Brain microvascular endothelial cell (primary cell): ENCODE measurements around the gene GOLM1.

ENCODE experiments used
- DNase-seq: peaks from one replicate; pipeline ENCODE4 v3.0.0-alpha.2; 2020
- H3K27ac ChIP-seq: fragments of 250-450 bp; sonication (Bioruptor Pico); 2 replicates; pipeline ENCODE4 v1.5.1; 2020; ENCODE audit warnings: mild to moderate bottlenecking, moderate library complexity
- H3K27me3 ChIP-seq: fragments of 250-450 bp; sonication (Bioruptor Pico); replicated peaks from 2 replicates; pipeline ENCODE4 v1.5.1; 2020; ENCODE audit warnings: mild to moderate bottlenecking
- H3K36me3 ChIP-seq: fragments of 250-450 bp; sonication (Bioruptor Pico); replicated peaks from 2 replicates; pipeline ENCODE4 v1.5.1; 2020; ENCODE audit warnings: mild to moderate bottlenecking
- H3K4me3 ChIP-seq: 2 replicates; pipeline ENCODE4 v1.5.1; 2011; ENCODE audit warnings: low read depth, mild to moderate bottlenecking, control low read depth, low read length, moderate library complexity
- CTCF ChIP-seq: IDR thresholded peaks from 2 replicates; pipeline ENCODE4 v1.5.1; 2011; ENCODE audit warnings: low read depth, mild to moderate bottlenecking, moderate library complexity, low read length, control low read depth, inconsistent platforms; ENCODE audit errors: missing control alignments
- in situ Hi-C: cut with HindIII; loops from 2 replicates; pipeline ENCODE4 v1.10.0; 2017; ENCODE audit warnings: low sequenced_read_pairs, low pct_ligation_motif_present

Gene GOLM1

GRCh38 chr9:86020731-86021130 is 78.6 kb downstream of the GOLM1 start:
- no peak for DNase-seq
- TF ChIP-seq CTCF: no peak
- no peak overlapping the region for H3K4me3 ChIP-seq
- H3K27ac ChIP-seq: no peak overlapping the region
- peaks cover 31% of the 10 kb centered on the region for H3K36me3 ChIP-seq
- no peaks in the 10 kb centered on the region for H3K27me3 ChIP-seq
- in situ Hi-C loops: no loop called here

DNA sequence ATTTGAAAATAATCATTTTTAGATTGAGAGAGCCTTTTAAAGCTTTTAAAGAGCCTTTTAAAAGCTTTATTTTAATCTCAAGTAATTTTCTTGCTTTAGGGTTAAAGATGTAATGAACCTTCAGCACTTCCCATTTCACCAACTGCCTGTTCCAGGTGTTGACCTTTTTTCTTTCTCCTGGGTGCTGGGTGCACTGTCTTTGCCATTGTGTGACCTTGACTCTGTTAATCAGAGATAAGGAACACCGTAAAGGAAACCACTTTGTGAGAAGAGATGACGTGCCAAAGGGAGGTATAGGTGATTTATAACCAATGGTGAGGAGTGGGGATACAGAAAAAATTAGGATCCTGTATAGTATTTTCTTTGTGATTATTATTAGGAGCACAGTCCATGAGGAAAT is 90.2 kb downstream of the GOLM1 start:
- no peak for DNase-seq
- H3K27me3 ChIP-seq: no peaks in the 10 kb centered on the region
- no peak overlapping the region for H3K27ac ChIP-seq
- TF ChIP-seq CTCF: no peak
- H3K4me3 ChIP-seq: no peak overlapping the region
- H3K36me3 ChIP-seq: peaks cover 25% of the 10 kb centered on the region
- in situ Hi-C loops: no loop called here

- in situ Hi-C loops: no loop called here
- Histone ChIP-seq H3K27ac (no peak overlapping the region), H3K4me3 (no peak overlapping the region), H3K36me3 (peaks cover 21% of the 10 kb centered on the region), H3K27me3 (no peaks in the 10 kb centered on the region)
- no peak for TF ChIP-seq CTCF
- no peak for DNase-seq
These were observed 94.0 kb downstream of the GOLM1 start for GRCh38 chr9:86005253-86005775.

- in situ Hi-C loops: no loop called here
- Histone ChIP-seq H3K27me3 (no peaks in the 10 kb centered on the region), H3K4me3 (no peak overlapping the region), H3K27ac (no peak overlapping the region), H3K36me3 (peaks cover 11% of the 10 kb centered on the region)
- no peak for TF ChIP-seq CTCF
- no peak for DNase-seq
These were observed 103.8 kb downstream of the GOLM1 start for GRCh38 chr9:85995599-85995998.

DNA sequence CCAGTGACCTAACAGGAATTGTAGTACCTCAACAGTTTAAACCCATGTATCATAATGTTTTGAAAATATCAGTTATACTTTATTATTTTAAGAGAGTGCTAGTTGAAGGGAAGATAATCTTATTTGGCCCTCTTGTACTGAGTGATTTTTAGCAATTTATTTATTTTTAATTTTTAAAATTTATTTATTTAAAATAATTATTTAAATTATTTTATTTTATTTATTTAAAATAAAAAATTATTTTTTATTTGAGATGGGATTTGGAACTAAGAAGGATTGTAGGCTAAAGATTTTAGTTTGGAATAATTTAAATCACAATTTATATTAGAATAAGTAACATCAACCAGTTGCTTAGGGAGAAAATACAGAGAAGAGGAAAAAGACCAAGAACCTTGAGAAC is 104.3 kb downstream of the GOLM1 start:
- no peak for TF ChIP-seq CTCF
- no peaks in the 10 kb centered on the region for H3K27me3 ChIP-seq
- peaks cover 11% of the 10 kb centered on the region for H3K36me3 ChIP-seq

DNA sequence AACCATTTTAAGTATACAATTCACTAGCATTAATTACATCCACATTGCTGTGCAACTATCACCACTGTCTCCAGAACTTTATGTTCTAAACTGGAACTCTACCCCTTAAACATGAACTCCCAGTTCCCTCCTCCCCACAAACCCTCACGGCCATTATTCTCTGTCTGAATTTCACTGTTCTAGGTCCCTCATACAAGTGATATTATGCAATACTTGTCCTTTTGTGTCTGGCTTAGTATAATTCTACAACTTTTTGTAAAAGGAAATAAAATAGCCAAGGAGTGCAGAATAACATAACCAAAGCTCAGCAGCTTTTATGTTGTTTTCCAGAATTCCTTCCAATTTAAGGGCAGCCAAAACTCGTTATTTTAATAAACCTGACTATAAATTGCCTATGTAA is 105.2 kb downstream of the GOLM1 start:
- TF ChIP-seq CTCF: no peak
- in situ Hi-C loops: no loop called here

More for the DNA sequence above, 104.3 kb downstream of the GOLM1 start:
- in situ Hi-C loops: no loop called here
- no peak for DNase-seq
- no peak overlapping the region for H3K4me3 ChIP-seq
- no peak overlapping the region for H3K27ac ChIP-seq

More for the DNA sequence above, 105.2 kb downstream of the GOLM1 start:
- Histone ChIP-seq H3K36me3 (peaks cover 11% of the 10 kb centered on the region), H3K27me3 (no peaks in the 10 kb centered on the region), H3K4me3 (no peak overlapping the region), H3K27ac (no peak overlapping the region)
- no peak for DNase-seq
